CD4-positive, alpha-beta T cell treated with Interleukin-15 for 4 hours (primary cell): ENCODE data around the gene NBPF1.
"Not testable (repeated sequence)": the region's sequence is repeated elsewhere in the genome, so short reads cannot be mapped to it uniquely, and the experiment has no call there.

Experiments used
- DNase-seq: peaks from one replicate; pipeline ENCODE4 v3.0.0-alpha.2; 2020; ENCODE audit warnings: low spot score

The NBPF1 gene

DNA sequence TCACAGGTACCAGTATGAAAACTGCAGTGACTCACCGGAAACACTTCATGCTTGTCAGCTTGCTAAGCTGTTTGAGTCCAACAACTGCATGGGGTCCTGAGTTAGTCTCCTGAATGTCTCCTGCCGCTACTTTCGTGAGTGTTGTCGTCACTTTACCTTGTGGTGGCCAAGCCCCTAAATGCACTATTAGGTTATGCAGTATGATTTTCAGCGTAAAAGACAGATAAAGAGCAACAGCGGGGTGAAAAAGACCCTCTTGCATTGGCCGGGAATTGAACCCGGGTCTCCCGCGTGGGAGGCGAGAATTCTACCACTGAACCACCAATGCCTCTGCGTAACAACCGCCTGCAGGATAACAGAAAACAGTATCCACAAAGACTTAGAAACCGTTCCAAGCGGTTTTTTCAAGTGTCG, 67.7 kb downstream of the NBPF1 start:
- not testable (repeated sequence) for DNase-seq

DNA sequence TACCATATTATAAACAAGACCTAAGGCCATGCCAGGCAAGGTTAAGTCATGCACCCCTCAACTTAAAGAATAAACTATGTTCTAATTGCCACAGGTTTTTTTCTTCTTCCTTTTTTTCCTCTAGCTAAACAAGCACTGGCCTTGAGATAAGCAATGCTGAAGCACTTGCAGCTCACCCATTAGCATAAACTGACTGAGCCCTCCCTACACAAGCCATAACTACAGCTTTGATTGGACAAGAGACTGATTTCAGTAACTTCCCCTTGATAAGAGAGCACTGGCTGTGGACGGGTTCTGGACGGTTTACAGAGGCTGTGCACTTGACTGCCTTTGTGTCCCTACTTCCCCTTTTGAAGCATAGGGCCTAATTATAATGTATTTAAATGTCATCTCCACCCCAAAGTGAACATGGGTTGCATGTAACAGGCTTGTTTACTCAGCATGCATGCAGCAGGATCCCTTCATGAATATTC, 72.9 kb downstream of the NBPF1 start:
- DNase-seq: not testable (repeated sequence)

DNA sequence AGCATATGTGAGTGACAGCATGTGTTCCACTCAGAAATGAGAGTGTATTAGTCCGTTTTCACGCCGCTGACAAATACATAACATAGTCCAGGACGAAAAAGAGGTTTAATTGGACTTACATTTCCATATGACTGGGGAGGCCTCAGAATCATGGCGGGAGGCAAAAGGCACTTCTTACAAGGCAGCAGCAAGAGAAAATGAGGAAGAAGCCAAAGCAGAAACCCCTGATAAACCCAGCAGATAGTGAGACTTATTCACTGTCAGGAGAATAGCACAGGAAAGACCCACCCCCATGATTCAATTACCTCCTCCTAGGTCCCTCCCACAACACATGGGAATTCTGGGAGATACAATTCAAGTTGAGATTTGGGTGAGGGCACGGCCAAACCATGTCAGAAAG, 75.8 kb downstream of the NBPF1 start:
- DNase-seq: not testable (repeated sequence)

DNA sequence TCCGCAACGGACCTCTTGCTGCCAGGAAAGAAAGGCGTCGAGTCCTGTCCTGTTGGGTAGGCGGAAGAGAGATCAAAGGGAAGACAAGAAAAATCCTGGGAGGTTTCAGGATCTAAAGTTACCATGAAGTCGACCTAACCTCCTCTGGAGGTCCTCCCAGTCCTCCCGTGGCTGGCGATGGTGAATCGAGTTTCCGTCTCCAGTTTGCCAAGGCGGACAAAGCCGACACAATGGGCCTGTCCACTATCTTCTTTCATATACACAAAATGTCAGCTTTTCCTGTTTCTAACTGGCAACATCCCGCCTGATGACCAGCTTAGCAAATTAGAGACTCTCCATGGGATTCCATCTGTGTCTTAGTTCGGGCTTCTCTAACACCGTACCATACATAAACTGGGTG, 76.6 kb downstream of the NBPF1 start:
- DNase-seq: not testable (repeated sequence)

DNA sequence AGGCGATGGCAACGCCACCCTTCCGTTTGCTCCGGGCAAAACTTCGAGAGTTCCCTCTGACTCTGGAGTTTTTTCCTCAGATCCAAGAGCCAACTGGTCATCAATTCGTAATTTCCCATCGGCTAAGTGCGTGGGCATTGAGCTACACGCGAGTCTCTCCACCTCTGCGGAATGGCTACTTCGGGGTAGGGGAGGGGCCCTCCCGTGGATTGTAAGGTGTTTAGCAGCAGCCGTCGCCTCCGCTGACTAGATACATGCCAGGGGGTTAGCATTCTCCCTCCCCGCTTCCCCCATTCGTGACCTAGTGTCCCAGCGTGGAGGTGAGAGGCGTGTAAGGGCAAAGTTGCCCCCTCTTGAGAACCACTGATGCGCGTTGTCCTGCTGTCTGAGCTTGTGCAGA, 77.5 kb downstream of the NBPF1 start:
- DNase-seq: not testable (repeated sequence)

DNA sequence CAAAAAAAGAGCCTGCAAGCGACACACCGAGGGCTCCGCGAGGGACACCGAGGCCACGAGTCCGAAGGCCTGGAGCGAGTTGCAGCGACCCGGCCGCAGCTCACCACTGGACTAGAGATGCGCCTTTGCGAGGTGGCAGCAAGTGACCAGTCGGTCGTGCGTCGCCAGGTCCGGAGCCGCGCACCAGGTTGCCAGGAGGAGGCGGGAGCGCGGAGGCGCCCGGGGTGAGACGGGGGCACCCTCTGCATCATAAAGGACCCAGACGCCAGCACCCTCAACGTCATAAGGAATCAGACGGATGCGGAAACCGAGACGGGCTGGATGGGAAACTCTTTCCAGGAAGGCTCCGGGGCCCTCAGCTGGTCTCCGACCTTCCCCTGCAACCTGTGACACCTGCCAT, 77.9 kb downstream of the NBPF1 start:
- DNase-seq: not testable (repeated sequence)

DNA sequence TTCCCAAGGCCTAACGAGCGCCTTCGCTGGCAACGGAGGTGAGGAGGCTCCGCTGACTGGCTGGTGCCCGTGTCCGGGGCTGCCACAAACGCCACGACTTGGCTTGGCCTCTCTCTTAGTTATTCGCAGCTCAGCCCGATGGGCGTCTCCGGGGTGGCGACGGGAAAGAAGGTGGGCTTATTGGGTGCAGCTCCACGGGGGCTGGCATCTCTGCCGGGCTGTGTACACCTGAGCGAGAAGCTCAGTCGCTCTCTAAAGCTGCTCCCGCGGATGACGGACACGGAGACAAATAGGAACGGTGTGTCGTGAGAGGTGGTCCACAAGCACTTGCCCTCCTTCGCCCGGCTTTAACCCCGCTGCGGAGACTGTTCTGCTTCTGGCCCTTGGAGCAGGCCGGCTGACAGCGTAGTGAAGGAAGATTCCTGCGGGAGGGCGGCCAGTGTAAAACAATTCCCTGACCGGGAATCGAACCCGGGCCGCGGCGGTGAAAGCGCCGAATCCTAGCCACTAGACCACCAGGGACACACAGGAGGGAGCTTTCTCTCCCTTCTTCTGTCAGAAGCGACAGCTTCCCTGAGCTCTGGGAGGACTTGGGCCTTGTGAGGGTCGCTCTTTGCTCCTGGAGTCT, 78.4 kb downstream of the NBPF1 start:
- DNase-seq: not testable (repeated sequence)

DNA sequence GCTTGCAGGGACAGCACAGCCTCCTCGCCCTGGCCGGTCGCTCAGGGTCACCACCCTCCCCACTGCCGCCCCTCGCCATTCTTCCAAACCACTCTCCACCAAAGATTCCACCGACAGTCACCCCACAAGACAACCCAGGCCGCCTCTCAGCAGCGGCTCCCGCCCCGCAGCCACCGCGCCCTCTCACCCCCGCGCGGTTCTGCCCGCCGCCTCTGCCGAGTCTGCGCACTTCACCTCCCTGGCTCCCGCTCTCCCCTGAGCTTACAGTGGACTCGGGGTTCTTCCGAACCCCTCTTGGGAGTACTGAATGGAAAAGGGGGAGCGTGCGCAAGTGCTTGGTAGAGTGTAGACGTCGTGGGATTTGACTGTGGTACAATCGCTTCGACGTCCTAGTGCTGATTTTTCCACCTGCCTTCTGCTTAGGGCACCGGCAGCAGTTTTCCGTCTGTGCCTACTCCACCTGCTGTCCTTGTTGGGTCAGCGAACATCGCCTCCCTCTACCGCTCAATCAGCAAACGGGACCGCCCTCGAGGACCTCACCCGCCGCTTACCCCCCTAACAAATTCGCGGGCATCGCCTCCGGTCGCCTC, 79.0 kb downstream of the NBPF1 start:
- DNase-seq: not testable (repeated sequence)

DNA sequence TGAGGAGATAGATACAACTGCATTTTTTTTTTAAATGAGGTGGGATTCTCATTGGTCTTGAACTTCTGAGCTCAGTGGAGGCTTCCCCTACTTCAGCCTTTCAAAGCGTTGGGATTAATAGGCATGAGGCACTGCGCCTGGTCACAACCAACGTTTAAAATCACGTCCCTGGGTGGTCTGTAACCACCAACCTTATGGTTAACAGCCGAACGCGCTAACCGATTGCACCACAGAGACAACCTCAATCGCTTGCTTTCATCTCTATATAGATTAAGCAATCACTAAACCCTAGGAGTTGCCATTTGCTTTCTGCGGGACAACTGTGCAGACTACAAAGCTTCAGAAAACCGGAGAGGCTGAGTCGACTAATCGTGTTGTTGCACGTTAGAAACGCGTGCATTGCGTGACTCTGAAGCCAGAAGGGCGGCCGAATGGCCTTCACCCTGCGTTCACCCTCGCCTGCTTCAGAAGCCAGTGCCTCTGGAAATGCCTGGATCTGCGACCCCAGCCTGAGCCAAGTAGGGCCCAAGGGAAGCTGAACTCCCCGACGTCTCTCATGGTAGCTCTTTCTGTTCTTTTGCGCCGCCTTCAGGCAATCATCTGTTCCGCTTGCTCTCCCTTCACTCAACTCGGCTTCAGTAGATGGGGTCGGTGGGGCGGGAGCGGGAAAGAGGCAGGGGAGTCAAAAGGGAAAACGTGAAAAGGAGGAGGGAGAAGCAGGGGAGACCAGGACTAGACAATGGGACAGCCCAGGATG, 81.0 kb downstream of the NBPF1 start:
- not testable (repeated sequence) for DNase-seq

DNA sequence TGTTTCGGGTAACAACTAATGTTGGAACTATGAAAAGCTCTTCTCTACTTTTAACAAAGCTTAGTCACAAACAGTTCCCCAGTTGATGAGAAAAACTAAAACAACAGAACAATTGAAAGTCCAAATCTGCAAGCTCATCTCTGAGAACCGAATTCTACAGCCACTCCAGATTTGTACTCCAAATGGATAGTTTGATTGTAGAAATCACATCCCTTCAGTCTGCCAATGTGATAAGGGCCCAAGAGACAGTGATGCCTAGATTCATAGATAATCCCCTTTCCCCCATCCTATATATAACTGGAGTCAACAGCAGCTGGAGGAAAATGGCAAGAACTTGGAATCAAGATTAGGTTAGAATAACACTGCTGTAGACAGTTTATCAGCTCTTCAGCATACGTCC, 85.0 kb downstream of the NBPF1 start:
- DNase-seq: not testable (repeated sequence)

DNA sequence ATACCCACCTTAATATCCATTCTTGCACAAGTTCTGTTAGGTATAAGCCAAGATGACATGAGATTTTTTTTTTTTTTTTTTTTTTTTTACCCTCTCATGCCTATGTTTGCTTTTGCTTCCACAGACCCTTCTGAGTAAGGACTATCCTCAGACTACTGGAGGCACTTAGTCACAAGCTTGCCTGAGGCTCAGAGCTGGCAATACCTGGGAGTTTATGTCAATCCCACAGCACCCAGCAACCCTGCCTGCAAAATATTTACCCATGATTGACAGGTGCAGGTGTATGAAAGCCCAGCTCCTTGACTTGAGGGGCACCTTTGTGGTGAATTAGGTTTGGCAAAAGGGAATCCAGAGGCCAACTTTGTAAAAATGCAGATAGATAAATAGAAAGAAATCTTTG, 87.6 kb downstream of the NBPF1 start:
- DNase-seq: not testable (repeated sequence)

DNA sequence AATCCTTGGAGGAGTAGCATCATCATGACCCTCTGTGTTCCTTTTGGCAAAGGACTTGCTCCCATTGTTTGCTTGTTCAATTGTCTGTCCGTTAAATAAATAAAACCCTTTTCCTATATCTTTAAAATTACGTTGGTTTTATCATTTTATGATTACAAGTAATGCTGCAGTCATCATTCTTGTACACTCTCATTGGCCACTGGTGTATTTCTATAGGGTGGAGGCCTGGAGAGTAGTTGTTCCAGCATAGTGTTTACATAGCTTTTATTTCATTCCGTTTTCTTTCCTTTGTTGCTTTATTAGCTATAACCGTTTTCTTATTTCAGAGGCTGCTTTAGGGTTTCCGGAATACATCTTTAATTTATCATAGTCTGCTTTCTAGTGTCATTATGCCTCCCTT, 91.7 kb downstream of the NBPF1 start:
- not testable (repeated sequence) for DNase-seq

DNA sequence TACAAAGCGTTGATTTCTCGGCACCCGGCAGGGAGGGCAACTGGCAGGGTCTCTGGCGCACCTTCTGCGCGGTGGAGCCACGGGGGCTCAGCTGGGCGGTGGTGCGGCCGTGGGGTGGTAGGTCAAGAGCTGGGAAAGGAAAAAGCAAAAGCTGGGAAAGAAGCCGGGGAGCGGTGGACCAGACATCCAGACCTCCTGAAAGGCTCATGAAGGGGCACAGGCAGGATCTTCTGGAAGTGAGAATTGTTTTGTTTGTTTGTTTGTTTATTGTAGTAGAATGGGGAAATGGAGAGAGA, 92.1 kb downstream of the NBPF1 start:
- DNase-seq: no peak

DNA sequence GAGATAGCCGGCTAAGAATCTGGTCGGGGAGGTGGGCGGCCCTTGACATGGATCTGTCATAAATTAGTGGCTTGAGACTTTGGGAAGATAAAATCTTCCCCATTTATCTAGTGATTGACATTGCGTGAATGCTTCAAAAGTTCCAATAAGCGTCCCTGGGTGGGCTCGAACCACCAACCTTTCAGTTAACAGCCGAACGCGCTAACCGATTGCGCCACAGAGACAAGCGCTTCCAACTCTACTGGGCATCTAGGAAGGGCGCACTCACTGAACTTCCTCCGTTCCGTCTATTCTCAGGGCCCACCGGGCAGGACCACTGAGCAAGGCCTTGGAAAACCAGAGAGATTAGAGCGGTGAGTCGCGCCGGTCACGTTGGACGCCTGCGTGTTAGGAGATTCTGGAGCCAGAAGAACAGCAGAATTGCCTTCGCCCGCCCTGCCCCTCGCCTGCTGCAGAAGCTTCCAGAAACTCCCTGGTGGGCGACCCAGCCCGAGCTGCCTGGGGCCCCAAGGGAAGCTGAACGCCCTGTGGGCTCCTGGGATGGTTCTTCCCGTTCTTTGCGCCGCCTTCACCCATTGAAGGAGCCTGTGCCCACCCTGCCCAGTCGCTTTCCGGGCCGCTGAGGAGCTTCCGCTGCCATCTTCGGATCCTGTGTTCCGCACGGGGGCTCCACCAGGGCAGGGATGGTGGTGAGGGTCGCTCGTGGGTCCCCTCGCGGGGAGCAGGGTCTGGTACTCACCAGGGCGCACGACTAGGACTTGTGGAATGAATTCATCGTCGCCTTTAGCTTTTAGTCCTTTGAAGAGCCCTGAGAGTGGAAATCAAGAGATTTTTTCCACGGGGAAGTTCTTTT, 92.7 kb downstream of the NBPF1 start:
- not testable (repeated sequence) for DNase-seq

DNA sequence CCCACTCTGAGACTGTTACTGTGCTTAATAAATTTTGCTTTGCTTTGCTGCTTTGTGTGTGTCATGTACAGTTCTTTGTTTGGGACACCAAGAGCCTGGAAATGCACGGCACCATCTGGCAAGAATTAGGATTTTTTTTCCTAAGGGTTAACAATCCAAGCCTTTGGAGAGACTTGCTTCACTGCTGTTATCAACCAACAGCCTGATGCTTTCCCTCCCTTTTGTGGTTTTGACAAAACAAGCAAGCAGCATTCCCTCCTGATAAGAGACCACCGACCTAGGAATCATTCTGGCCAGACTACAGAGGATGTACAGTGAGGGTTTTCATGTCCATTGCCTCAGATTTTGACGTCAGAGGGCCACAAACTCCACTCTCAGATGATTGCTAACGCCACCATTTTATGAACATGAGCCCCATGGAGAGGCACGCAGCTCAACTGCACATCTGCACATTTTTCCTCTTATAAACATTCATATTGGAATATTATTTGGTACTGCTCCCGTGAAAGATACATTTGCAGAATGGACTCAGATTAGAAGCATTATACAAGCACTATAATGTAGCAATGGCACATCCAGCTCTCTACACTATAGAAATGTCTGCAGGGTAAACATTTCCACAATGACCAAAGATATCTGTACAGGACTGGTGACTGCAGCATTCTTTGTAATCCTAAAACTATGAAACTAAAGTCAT, 94.0 kb downstream of the NBPF1 start:
- not testable (repeated sequence) for DNase-seq

DNA sequence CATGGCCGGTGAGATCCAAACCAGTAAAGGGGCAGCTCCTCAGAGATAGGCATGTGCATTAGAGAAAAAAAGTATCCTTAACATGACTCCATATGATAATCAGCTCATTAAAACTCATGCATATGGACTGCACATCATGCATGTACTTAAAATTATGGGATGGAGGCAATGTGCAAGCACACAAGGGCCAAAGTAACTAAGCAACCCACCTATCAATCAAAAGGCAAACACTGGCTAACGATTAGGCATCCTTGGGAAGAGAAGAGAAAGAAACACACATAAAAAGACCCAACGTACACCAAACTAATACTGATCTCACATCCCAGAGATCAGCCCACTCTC, 94.5 kb downstream of the NBPF1 start:
- not testable (repeated sequence) for DNase-seq

DNA sequence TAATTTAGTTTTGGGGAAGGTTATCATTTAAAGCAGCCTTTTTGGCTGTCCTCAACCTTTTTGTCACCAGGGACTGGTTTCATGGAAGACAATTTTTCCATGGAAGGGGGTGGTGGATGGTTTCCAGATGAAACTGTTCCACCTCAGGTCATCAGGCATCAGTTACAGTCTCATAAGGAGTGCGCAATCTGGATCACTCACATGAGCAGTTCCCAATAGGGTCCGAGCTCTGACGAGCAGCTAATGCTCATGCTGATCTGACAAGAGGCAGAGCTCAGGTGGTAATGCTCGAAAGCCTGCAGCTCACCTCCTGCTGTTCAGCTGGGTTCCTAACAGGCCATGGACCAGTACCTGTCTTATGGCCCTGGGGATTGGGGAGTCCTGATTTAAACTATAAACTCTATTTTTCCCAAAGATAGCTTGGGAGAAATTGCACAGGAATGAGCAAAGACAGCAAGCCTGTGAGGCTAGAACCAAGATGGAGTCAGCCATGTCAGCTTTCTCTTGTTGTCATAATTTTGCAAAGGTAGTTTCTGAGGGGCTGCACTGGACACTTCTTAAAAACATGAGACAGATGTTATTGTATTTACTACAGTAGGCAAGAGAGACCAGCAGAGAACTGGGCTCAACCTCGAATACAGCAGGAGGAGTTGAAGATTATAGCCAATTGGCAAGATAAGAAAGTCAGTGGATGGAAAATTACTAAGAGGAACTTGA, 96.5 kb downstream of the NBPF1 start:
- not testable (repeated sequence) for DNase-seq

DNA sequence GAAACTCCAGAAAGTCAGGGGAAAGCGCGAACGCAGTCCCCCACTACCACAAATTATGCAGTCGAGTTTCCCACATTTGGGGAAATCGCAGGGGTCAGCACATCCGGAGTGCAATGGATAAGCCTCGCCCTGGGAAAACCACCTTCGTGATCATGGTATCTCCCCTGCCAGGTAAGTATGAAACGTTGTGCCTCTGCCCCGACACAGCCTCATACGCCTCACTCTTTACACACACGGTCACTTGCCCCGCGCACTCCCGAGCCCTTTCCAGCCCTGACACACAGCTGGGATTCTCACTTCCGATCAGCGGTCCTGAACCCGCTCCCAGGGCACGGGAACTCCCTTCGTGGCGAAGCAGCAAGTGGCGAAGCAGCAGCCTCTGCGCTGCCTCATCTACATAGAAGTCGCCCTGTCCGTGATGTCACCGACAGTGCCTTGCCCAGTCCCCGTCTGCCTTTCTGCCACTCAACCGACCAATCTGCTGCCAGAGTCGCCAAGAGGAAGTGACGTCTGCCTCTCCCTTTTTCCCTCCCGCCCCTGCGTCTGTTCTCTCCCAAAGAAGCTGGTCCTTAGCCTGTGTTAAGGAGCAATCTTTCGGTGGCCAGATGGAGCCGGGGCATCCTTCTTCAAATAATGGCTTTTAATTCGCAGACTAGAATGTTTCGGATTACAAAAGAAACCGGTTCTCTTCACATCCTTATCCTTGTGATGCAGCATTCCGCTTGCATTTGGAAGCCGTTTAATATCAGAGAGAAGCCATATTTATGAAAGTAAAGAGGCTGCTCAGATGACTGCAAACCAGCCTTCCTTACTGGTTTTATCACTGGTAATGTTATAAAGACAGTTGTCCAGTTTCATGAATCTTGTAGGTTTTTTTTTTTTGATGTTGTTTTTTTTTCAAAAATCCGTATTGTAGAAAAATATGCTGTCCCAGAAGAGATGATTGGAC, 99.0 kb downstream of the NBPF1 start, which contains the start of gene RNU1-1:
Gene RNU1-1, minus strand, starts transcription at position 179 of the 949 bp plus-strand sequence.
- DNase-seq: peak; percentile 61

DNA sequence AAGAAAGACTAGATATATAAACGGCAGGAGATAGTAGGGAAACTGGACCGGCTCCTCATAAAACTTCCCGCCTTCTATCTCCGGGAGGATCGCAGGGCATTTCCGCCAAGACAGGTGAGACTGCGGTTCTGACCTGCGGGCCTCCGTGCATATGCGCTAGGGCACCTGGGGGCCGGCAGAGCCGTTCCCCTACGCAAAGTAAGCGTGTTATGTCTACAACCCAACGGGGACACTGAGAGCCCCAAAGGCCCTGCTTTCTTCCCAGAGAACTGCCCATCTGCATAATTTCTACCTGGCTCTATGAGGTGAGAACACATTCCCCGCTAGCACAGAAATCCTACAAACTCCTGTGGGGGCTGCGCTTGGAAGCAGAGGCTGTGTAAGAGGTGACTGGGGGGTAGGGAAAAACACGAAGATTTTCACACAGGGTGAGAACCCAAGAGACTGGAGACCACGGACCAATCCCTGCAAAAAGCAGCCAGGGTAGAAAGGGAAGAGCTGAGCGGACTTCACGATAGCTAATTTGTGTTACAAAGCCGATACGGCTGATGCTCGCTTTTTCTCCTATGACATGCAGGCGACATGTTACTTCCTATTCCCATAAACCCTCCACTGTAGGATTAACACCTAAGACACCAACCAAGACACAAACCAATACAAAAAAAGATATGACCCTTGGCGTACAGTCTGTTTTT, 99.8 kb downstream of the NBPF1 start:
- DNase-seq: peak; percentile 60
